HepG2 (cell line): ENCODE results near the gene MYO1E. TPM values are rescaled to one million over a fixed set of nuclear protein-coding genes. Genes with fewer than 3 reads are reported as not detected.

ENCODE experiments used
- ATAC-seq: fragments of 200-7000 bp; cut with Tn5 transposase; 3 replicates; pipeline ENCODE4 v1.9.1; 2020; ENCODE audit warnings: mild to moderate bottlenecking, moderate library complexity
- BruUV-seq: library from RNA; stranded (reverse); fragments of 400-500 nt; replicated peaks from 2 replicates; lab custom pipeline; 2021; lab: Mats Ljungman, UMichigan
- CTCF ChIA-PET: fragments of 300-600 bp; formaldehyde crosslinking; extraction: SDS; loops from one replicate; lab custom pipeline; 2021; ENCODE audit warnings: low total read pairs, inconsistent platforms, low intra/inter-chr PET ratio; lab: Yijun Ruan, JAX
- POLR2A ChIA-PET: fragments of 350-600 bp; sonication (Branson Sonifier 250); formaldehyde crosslinking; loops from one replicate; lab custom pipeline; 2020; ENCODE audit warnings: antibody characterized with exemption, inconsistent platforms; lab: Yijun Ruan, JAX
- DNase-seq: peaks from one replicate; pipeline ENCODE4 v3.0.0-alpha.2; 2015; ENCODE audit warnings: low spot score
- FAIRE-seq: peaks from 3 replicates; lab custom pipeline; 2011; peaks lifted over from hg19 to GRCh38; lab: Jason Lieb, UNC
- H2AFZ ChIP-seq: one replicate; pipeline ENCODE4 v1.6.1; 2011; ENCODE audit warnings: low read length, inconsistent platforms
- H3K27ac ChIP-seq: fragments of 300-600 bp; 3 replicates; pipeline ENCODE4 v1.8.0; 2011; ENCODE audit warnings: mixed run types, mild to moderate bottlenecking, mixed read lengths, low read length, inconsistent platforms; ENCODE audit not compliant: insufficient read depth; ENCODE audit errors: extremely low read length
- H3K27me3 ChIP-seq, 2 experiments: fragments of 200-600 bp in 1 of 2; 2 replicates in 1 of 2; 3 replicates in 1 of 2; pipeline versions ENCODE4 v1.6.0 to v1.8.0; 2011; ENCODE audit warnings: low read length in 2 of 2, mild to moderate bottlenecking in 2 of 2, moderate library complexity in 2 of 2, inconsistent platforms in 1 of 2; ENCODE audit not compliant: insufficient read depth in 2 of 2, control insufficient read depth in 1 of 2
- H3K36me3 ChIP-seq, 2 experiments: fragments of 200-600 bp in 1 of 2; replicated peaks in 1 of 2; 2 replicates in 1 of 2; 3 replicates in 1 of 2; pipeline versions ENCODE4 v1.5.1 to v1.8.0; 2011; ENCODE audit warnings: low read length in 2 of 2, inconsistent platforms in 1 of 2; ENCODE audit not compliant: insufficient read depth in 2 of 2, control insufficient read depth in 1 of 2
- H3K4me1 ChIP-seq: 2 replicates; pipeline ENCODE4 v1.5.1; 2012; ENCODE audit warnings: low read length, inconsistent platforms; ENCODE audit not compliant: insufficient read depth
- H3K4me2 ChIP-seq: 2 replicates; pipeline ENCODE4 v1.6.0; 2011; ENCODE audit warnings: low read depth, low read length, inconsistent platforms
- H3K4me3 ChIP-seq, 3 experiments: fragments of 200-600 bp in 1 of 3; sonication (generic), shearing (Covaris generic) in 1 of 3; replicated peaks in 1 of 3; 2 replicates each; pipeline ENCODE4 v1.5.1; 2011 to 2016; ENCODE audit warnings: low read length in 3 of 3, inconsistent platforms in 2 of 3, low read depth in 2 of 3, mild to moderate bottlenecking in 2 of 3, control low read depth in 1 of 3, mixed read lengths in 1 of 3; ENCODE audit not compliant: insufficient read depth in 1 of 3
- H3K79me2 ChIP-seq: one replicate; pipeline ENCODE4 v1.6.1; 2011; ENCODE audit warnings: low read length, inconsistent platforms; ENCODE audit not compliant: insufficient read depth
- H3K9ac ChIP-seq: 2 replicates; pipeline ENCODE4 v1.6.0; 2011; ENCODE audit warnings: mild to moderate bottlenecking, low read depth, low read length, inconsistent platforms; ENCODE audit not compliant: insufficient read depth
- H3K9me3 ChIP-seq: 2 replicates; pipeline ENCODE4 v1.5.1; 2012; ENCODE audit warnings: mild to moderate bottlenecking, low read length
- H4K20me1 ChIP-seq: 2 replicates; pipeline ENCODE4 v1.6.0; 2011; ENCODE audit warnings: inconsistent platforms, mild to moderate bottlenecking, low read length, moderate library complexity; ENCODE audit not compliant: insufficient read depth
- ADNP ChIP-seq: sonication (generic); formaldehyde crosslinking; IDR thresholded peaks from 2 replicates; pipeline ENCODE4 v1.4.0; 2020; ENCODE audit warnings: missing genetic modification reagents
- BRD4 ChIP-seq: sonication (generic); formaldehyde crosslinking; IDR thresholded peaks from 2 replicates; pipeline ENCODE4 v1.4.0; 2020; ENCODE audit warnings: missing genetic modification reagents
- DNMT1 ChIP-seq: sonication (generic); formaldehyde crosslinking; IDR thresholded peaks from 2 replicates; pipeline ENCODE4 v1.5.1; 2020; ENCODE audit warnings: mild to moderate bottlenecking, missing genetic modification reagents
- FOXA1 ChIP-seq, 2 experiments: fragments of 450-650 bp in 1 of 2; sonication (generic) in 1 of 2; formaldehyde crosslinking in 1 of 2; IDR thresholded peaks; 2 replicates each; pipeline versions ENCODE4 v1.4.0 to v1.6.1; 2016 to 2020; ENCODE audit warnings: missing genetic modification reagents in 1 of 2
- GPBP1L1 ChIP-seq: sonication (generic); formaldehyde crosslinking; IDR thresholded peaks from 2 replicates; pipeline ENCODE4 v1.5.0; 2020; ENCODE audit warnings: mild to moderate bottlenecking, missing genetic modification reagents
- HMG20A ChIP-seq: IDR thresholded peaks from 2 replicates; pipeline ENCODE4 v1.6.1; 2016; ENCODE audit warnings: borderline replicate concordance
- HMGA1 ChIP-seq: sonication (generic); formaldehyde crosslinking; conservative IDR thresholded peaks from 2 replicates; pipeline ENCODE4 v1.4.0; 2020; ENCODE audit warnings: missing genetic modification reagents
- NCOA5 ChIP-seq: sonication (generic); formaldehyde crosslinking; IDR thresholded peaks from 2 replicates; pipeline ENCODE4 v1.4.0; 2020; ENCODE audit warnings: missing genetic modification reagents
- NFKBIZ ChIP-seq: IDR thresholded peaks from 2 replicates; pipeline ENCODE4 v1.6.1; 2018; ENCODE audit warnings: missing genetic modification reagents, missing compliant biosample characterization
- NR3C1 ChIP-seq: sonication (generic); formaldehyde crosslinking; IDR thresholded peaks from 2 replicates; pipeline ENCODE4 v1.4.0; 2020; ENCODE audit warnings: missing genetic modification reagents
- TRIM22 ChIP-seq: fragments of 450-650 bp; IDR thresholded peaks from 2 replicates; pipeline ENCODE4 v1.6.1; 2017
- ZNF432 ChIP-seq: sonication (generic); formaldehyde crosslinking; IDR thresholded peaks from 2 replicates; pipeline ENCODE4 v1.5.0; 2020; ENCODE audit warnings: missing genetic modification reagents, mild to moderate bottlenecking, borderline replicate concordance
- ZNF446 ChIP-seq: sonication (generic); formaldehyde crosslinking; IDR thresholded peaks from 2 replicates; pipeline ENCODE4 v1.5.0; 2020; ENCODE audit warnings: mild to moderate bottlenecking, missing genetic modification reagents
- ZNF543 ChIP-seq: sonication (generic); formaldehyde crosslinking; IDR thresholded peaks from 2 replicates; pipeline ENCODE4 v1.4.0; 2020; ENCODE audit warnings: mild to moderate bottlenecking, missing genetic modification reagents
- ZNF552 ChIP-seq: sonication (generic); formaldehyde crosslinking; IDR thresholded peaks from 2 replicates; pipeline ENCODE4 v1.9.0; 2022; ENCODE audit warnings: missing genetic modification reagents, mild to moderate bottlenecking, borderline replicate concordance
- ZNF605 ChIP-seq: sonication (generic); formaldehyde crosslinking; IDR thresholded peaks from 2 replicates; pipeline ENCODE4 v1.8.0; 2022; ENCODE audit warnings: mild to moderate bottlenecking, missing genetic modification reagents
- ZNF766 ChIP-seq: sonication (generic); formaldehyde crosslinking; IDR thresholded peaks from 2 replicates; pipeline ENCODE4 v1.5.0; 2020; ENCODE audit warnings: missing genetic modification reagents, borderline replicate concordance
- ZNF878 ChIP-seq: sonication (generic); formaldehyde crosslinking; IDR thresholded peaks from 2 replicates; pipeline ENCODE4 v1.8.1; 2023; ENCODE audit warnings: mild to moderate bottlenecking, missing genetic modification reagents, moderate library complexity
- WGBS: methylation state at CpG from one replicate; pipeline ENCODE4 v1.1.6; 2017; ENCODE audit warnings: low lambda C conversion rate; 5-methylcytosine and 5-hydroxymethylcytosine counted together
- in situ Hi-C: cut with HindIII; loops from 2 replicates; pipeline ENCODE4 v1.10.0; 2017; ENCODE audit warnings: low pct_unique_long_range_greater_than_20kb; ENCODE audit not compliant: extremely low pct_ligation_motif_present
- intact Hi-C: fragments of 100-400 bp; cut with micrococcal nuclease; formaldehyde crosslinking; loops from one replicate; pipeline ENCODE4 v1.10.0; 2022; ENCODE audit not compliant: unreplicated experiment
- polyA plus RNA-seq, 8 experiments: library from polyadenylated mRNA; depleted of rRNA in 3 of 8; stranded (reverse) in 7 of 8; unstranded in 1 of 8; fragments of >200 nt; fragmentation: Illumina TruSeq in 4 of 8; extraction: Trizol in 4 of 8; gene quantifications; 2 replicates each; pipeline versions ENCODE4 v1.2.1 to v1.2.3, GENCODE V29; 2011 to 2016; ENCODE audit warnings: low read depth in 4 of 8, missing spikeins in 1 of 8, mixed read lengths in 1 of 8; ENCODE audit not compliant: insufficient read depth in 1 of 8
- total RNA-seq, 5 experiments: library from RNA; depleted of rRNA; stranded (reverse); fragments of >200 nt; fragmentation: Illumina TruSeq; extraction: Trizol; gene quantifications; 2 replicates each; pipeline ENCODE4 v1.2.3, GENCODE V29; 2016; ENCODE audit warnings: low read depth in 1 of 5

MYO1E gene
- total and polyA plus RNA-seq, 2 of the 13 experiments (the other 11 are each of a cell fraction or from before 2014, with no cell fraction given) = 15.7 to 25.1 TPM

DNA sequence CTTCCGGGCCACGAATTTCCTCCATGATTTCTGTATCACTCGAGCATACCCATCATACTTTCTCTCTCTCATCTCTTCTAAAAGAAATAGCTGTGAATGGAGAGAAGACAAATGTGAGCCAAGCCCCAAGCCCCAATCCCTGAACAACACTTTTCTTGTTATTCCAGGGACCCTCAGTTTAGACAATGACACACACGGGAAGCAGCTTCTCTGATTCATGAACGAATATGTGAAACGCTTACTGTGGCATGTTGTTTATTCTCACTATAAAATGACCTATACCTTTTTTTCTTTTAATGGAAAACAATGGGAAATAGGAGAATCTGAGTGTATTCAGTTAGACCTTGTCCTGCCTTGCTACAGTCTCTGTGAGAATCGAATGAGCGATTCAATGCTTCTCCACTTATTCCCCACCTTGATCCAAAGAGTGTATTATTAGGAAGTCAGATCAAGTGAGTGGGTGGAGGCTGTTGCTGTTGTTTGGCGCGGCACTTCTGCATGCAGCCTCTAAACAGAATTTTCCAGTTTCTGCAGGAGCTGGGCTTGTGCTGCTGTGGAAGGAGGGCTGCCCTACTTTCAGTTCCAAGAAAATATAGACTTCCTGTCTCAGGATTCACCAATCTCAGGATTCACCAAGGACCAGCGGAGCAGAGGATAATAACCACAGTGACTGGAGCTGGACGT lies 198.4 kb downstream of the MYO1E start:
- peaks cover 12% of the 10 kb centered on the region for H3K4me1 ChIP-seq
- POLR2A ChIA-PET = no interaction called here
- TF ChIP-seq ZNF432 (CRISPR knock-in tag) (no peak), ZNF543 (no peak), ZNF766 (CRISPR knock-in tag) (no peak), ZNF552 (no peak), ZNF605 (no peak), GPBP1L1 (CRISPR knock-in tag) (no peak), NR3C1 (CRISPR knock-in tag) (no peak), FOXA1 (IDR thresholded peaks at IDR 0.05) (no peak), FOXA1 (CRISPR knock-in tag; IDR thresholded peaks at IDR 0.05) (no peak), ZNF446 (no peak), ADNP (CRISPR knock-in tag) (no peak), HMG20A (CRISPR knock-in tag) (no peak), HMGA1 (CRISPR knock-in tag) (no peak), ZNF878 (CRISPR knock-in tag) (no peak), TRIM22 (no peak), DNMT1 (CRISPR knock-in tag) (no peak), NFKBIZ (CRISPR knock-in tag) (no peak), NCOA5 (no peak), BRD4 (no peak)
- TF ChIP-seq, all 625 proteins: peak for 0
- WGBS = 93% methylated on average over 12 of the region's 12 CpGs
- Histone ChIP-seq H3K4me3 (no peak overlapping the region), H3K9ac (no peak overlapping the region), H3K36me3 (peaks cover 8 to 11% of the 10 kb centered on the region in 2 experiments; a peak in 3 of 5 replicates), H3K79me2 (no peaks in the 10 kb centered on the region), H3K27ac (no peak overlapping the region), H4K20me1 (no peaks in the 10 kb centered on the region), H2AFZ (no peak overlapping the region), H3K9me3 (no peaks in the 10 kb centered on the region), H3K4me2 (no peak overlapping the region), H3K27me3 (no peaks in the 10 kb centered on the region)
- DNase-seq (no peak), ATAC-seq (no peak), FAIRE-seq (no peak)
- intact Hi-C loops (loop anchor here (2.0 kb wide), 1 partner anchor 239 kb away; no protein-coding TSS in a partner anchor), in situ Hi-C loops (no loop called here)
- CTCF ChIA-PET = interaction anchor here (1.5 to 2.0 kb wide), 3 partner anchors 238 to 327 kb away, joined by 5 to 10 read pairs (median 8); no protein-coding TSS in a partner anchor
- BruUV-seq = no TSS peak
